OCI-LY7 (cell line): ENCODE results near the gene EML6. TPM values are rescaled to one million over a fixed set of nuclear protein-coding genes. Genes with fewer than 3 reads are reported as not detected.

Experiments
- BruUV-seq: library from RNA; stranded (reverse); fragments of 400-500 nt; replicated peaks from 2 replicates; lab custom pipeline; 2021; lab: Mats Ljungman, UMichigan
- CTCF ChIA-PET: fragments of 300-600 bp; sonication (Branson Sonifier 250); formaldehyde crosslinking; loops from one replicate; lab custom pipeline; 2022; ENCODE audit warnings: antibody characterized with exemption; ENCODE audit not compliant: unreplicated experiment; lab: Charles Lee
- POLR2A ChIA-PET: fragments of 300-600 bp; sonication (Branson Sonifier 250); formaldehyde crosslinking; loops from one replicate; lab custom pipeline; 2022; ENCODE audit warnings: antibody characterized with exemption; lab: Charles Lee
- DNase-seq: peaks from one replicate; pipeline ENCODE4 v3.0.0-alpha.2; 2015; ENCODE audit warnings: low spot score
- H2AFZ ChIP-seq: fragments of 200-600 bp; sonication (generic), shearing (Covaris generic); 2 replicates; pipeline ENCODE4 v1.6.1; 2014; ENCODE audit warnings: mild to moderate bottlenecking, antibody characterized with exemption, low read length, moderate library complexity
- H3K27ac ChIP-seq: fragments of 200-600 bp; sonication (generic); 2 replicates; pipeline ENCODE4 v1.5.1; 2014; ENCODE audit warnings: mixed run types, low read depth, mild to moderate bottlenecking, moderate library complexity, low read length, inconsistent platforms; ENCODE audit not compliant: poor library complexity, severe bottlenecking
- H3K36me3 ChIP-seq: fragments of 200-600 bp; sonication (generic); 2 replicates; pipeline ENCODE4 v1.6.1; 2014; ENCODE audit warnings: mild to moderate bottlenecking, antibody characterized with exemption, low read length, moderate library complexity, mixed read lengths; ENCODE audit not compliant: insufficient read depth
- H3K4me1 ChIP-seq: fragments of 200-600 bp; sonication (generic); 2 replicates; pipeline ENCODE4 v1.5.1; 2014; ENCODE audit warnings: mild to moderate bottlenecking, low read length; ENCODE audit not compliant: insufficient read depth, poor library complexity, severe bottlenecking
- H3K4me2 ChIP-seq: fragments of 200-600 bp; sonication (generic); 2 replicates; pipeline ENCODE4 v1.6.1; 2014; ENCODE audit warnings: mild to moderate bottlenecking, low read length
- H3K4me3 ChIP-seq: fragments of 200-600 bp; sonication (generic); 2 replicates; pipeline ENCODE4 v1.5.1; 2014; ENCODE audit warnings: mild to moderate bottlenecking, low read depth, low read length; ENCODE audit not compliant: poor library complexity, severe bottlenecking
- H3K79me2 ChIP-seq: fragments of 200-600 bp; sonication (generic); 2 replicates; pipeline ENCODE4 v1.6.1; 2016; ENCODE audit warnings: low read depth, mild to moderate bottlenecking, low read length, moderate library complexity, mixed read lengths; ENCODE audit not compliant: insufficient read depth
- H3K9me2 ChIP-seq: fragments of 200-600 bp; sonication (generic); 2 replicates; pipeline ENCODE4 v1.6.1; 2016; ENCODE audit warnings: mild to moderate bottlenecking, low read length, mixed read lengths; ENCODE audit not compliant: insufficient read depth
- H3K9me3 ChIP-seq: fragments of 200-600 bp; sonication (generic); 2 replicates; pipeline ENCODE4 v1.6.1; 2014; ENCODE audit warnings: mild to moderate bottlenecking, mixed run types, low read length, mixed read lengths
- H4K20me1 ChIP-seq: fragments of 200-600 bp; sonication (generic); 2 replicates; pipeline ENCODE4 v1.6.1; 2014; ENCODE audit warnings: mild to moderate bottlenecking, antibody characterized with exemption, low read length, moderate library complexity, mixed read lengths; ENCODE audit not compliant: insufficient read depth
- CTCF ChIP-seq: fragments of 200-600 bp; sonication (generic); conservative IDR thresholded peaks from 2 replicates; pipeline ENCODE4 v1.5.1; 2014; ENCODE audit warnings: mild to moderate bottlenecking, antibody characterized with exemption, low read length, moderate library complexity, mixed read lengths
- EZH2phosphoT487 ChIP-seq: fragments of 200-600 bp; sonication (generic); IDR thresholded peaks from 2 replicates; pipeline ENCODE4 v1.6.1; 2018; ENCODE audit warnings: low read depth, borderline replicate concordance, mild to moderate bottlenecking, mixed run types, antibody characterized with exemption, low read length, moderate library complexity, mixed read lengths
- intact Hi-C: fragments of 100-400 bp; cut with micrococcal nuclease; formaldehyde crosslinking; loops from one replicate; pipeline ENCODE4 v1.10.0; 2022; ENCODE audit not compliant: unreplicated experiment
- total RNA-seq, 2 experiments: library from RNA; depleted of rRNA in 1 of 2; stranded (reverse); fragments of >200 nt in 1 of 2; shearing (Covaris generic) in 1 of 2; gene quantifications; 2 replicates each; pipeline ENCODE4 v1.2.3, GENCODE V29; 2014 to 2022

The EML6 gene
- total RNA-seq, 2 experiments from 2014 or later, result 310 to 367 TPM

- BruUV-seq, result no TSS peak
- ChIA-PET CTCF (interaction anchor here (0.5 to 2.7 kb wide), 9 partner anchors 26 to 599 kb away, joined by 3 to 18 read pairs (median 5); no protein-coding TSS in a partner anchor), POLR2A (interaction anchor here (0.5 to 1.9 kb wide), 23 partner anchors 11 to 613 kb away, joined by 3 to 12 read pairs (median 4); no protein-coding TSS in a partner anchor)
- Histone ChIP-seq H2AFZ (peak overlapping the region; percentile 81), H3K79me2 (no peaks in the 10 kb centered on the region), H3K9me3 (no peaks in the 10 kb centered on the region), H3K36me3 (no peaks in the 10 kb centered on the region), H3K4me2 (no peak overlapping the region), H3K27ac (no peak overlapping the region), H4K20me1 (no peaks in the 10 kb centered on the region), H3K9me2 (no peaks in the 10 kb centered on the region), H3K4me3 (no peak overlapping the region), H3K4me1 (peaks cover 18% of the 10 kb centered on the region)
- DNase-seq, result peak; percentile 81
- intact Hi-C loops, result loop anchor here (1.0 to 10.0 kb wide), 7 partner anchors 40 to 1282 kb away; no protein-coding TSS in a partner anchor
- TF ChIP-seq CTCF (peak; percentile 97), EZH2phosphoT487 (no peak)
These were observed 18.5 kb upstream of the EML6 start for GRCh38 chr2:54704688-54705605.

DNA sequence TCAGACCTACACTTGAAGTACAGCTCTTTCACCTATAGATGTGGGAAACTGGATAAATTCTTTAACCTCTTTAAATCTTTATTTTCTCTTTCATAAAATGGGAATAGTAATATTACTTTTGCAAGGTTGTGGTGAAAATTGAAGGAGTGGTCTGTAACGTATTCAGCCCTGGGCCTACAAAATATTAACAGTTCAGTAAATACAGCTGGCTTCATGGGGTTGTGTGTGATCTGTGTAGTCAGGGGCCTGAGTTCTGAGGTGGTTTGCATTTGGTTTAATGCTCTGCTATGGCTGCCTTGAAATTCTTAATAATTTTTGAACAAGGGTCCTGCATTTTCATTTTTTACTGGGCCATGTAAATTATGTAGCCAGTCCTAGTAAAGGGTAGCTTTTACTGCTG is 16.8 kb upstream of the EML6 start:
- H3K36me3 ChIP-seq, result no peaks in the 10 kb centered on the region
- H3K9me2 ChIP-seq, result no peaks in the 10 kb centered on the region
- ChIA-PET CTCF (no interaction called here), POLR2A (interaction anchor here (0.7 to 2.2 kb wide), 10 partner anchors 9 to 697 kb away, joined by 3 to 6 read pairs (median 4); partner anchors contain the start of gene EML6)
- BruUV-seq, result no TSS peak
- H3K4me2 ChIP-seq, result no peak overlapping the region
- intact Hi-C loops, result loop anchor here (10.0 kb wide), 2 partner anchors 362 to 502 kb away; no protein-coding TSS in a partner anchor
- no peaks in the 10 kb centered on the region for H3K79me2 ChIP-seq
- H3K27ac ChIP-seq, result no peak overlapping the region
- DNase-seq, result no peak
- no peak overlapping the region for H3K4me3 ChIP-seq
- no peaks in the 10 kb centered on the region for H3K9me3 ChIP-seq
- peak overlapping the region; percentile 54; the same call in 1 of the 2 replicates for H2AFZ ChIP-seq
- TF ChIP-seq EZH2phosphoT487 (no peak), CTCF (no peak)
- peaks cover 18% of the 10 kb centered on the region for H3K4me1 ChIP-seq
- H4K20me1 ChIP-seq, result no peaks in the 10 kb centered on the region
